B cell (primary cell): ENCODE measurements around the gene KCNC4. TPM values are rescaled to one million over a fixed set of nuclear protein-coding genes. Genes with fewer than 3 reads are reported as not detected.

Experiments used
- ATAC-seq: fragments of 200-7000 bp; cut with Tn5 transposase; one replicate; pipeline ENCODE4 v1.10.0; 2021; ENCODE audit warnings: low read depth, mild to moderate bottlenecking, moderate number of reproducible peaks, moderate library complexity
- CTCF ChIA-PET: fragments of 350-600 bp; sonication (Branson Sonifier 250); formaldehyde crosslinking; loops from one replicate; lab custom pipeline; 2021; ENCODE audit warnings: antibody characterized with exemption, inconsistent platforms; lab: Charles Lee
- POLR2A ChIA-PET: fragments of 350-600 bp; sonication (Branson Sonifier 250); formaldehyde crosslinking; loops from one replicate; lab custom pipeline; 2021; ENCODE audit warnings: antibody characterized with exemption; lab: Charles Lee
- DNase-seq: peaks from one replicate; pipeline ENCODE4 v3.0.0; 2013
- H2AFZ ChIP-seq: 2 replicates; pipeline ENCODE4 v1.6.1; 2012; ENCODE audit warnings: mild to moderate bottlenecking, low read depth, low read length; ENCODE audit not compliant: insufficient read depth, poor library complexity, severe bottlenecking
- H3K27ac ChIP-seq, 2 donors: 1 replicate in 1 of 2; 2 replicates in 1 of 2; pipeline ENCODE4 v1.5.1; 2012 to 2013; ENCODE audit warnings: low read length in 2 of 2, mild to moderate bottlenecking in 2 of 2, moderate library complexity in 1 of 2
- H3K27me3 ChIP-seq, 4 experiments: fragments of 200-600 bp in 1 of 4; sonication (generic) in 1 of 4; replicated peaks in 1 of 4; 1 replicate in 2 of 4; 2 replicates in 2 of 4; pipeline versions ENCODE4 v1.6.1 to v1.7.0; 2013 to 2016; ENCODE audit warnings: low read length in 3 of 4, mild to moderate bottlenecking in 2 of 4, mixed read lengths in 1 of 4, moderate library complexity in 1 of 4; ENCODE audit not compliant: insufficient read depth in 4 of 4, control insufficient read depth in 3 of 4; ENCODE audit errors: control extremely low read depth in 1 of 4
- H3K36me3 ChIP-seq, 2 experiments: replicated peaks in 1 of 2; 1 replicate in 1 of 2; 2 replicates in 1 of 2; pipeline versions ENCODE4 v1.6.1 to v1.7.1; 2013; ENCODE audit warnings: low read length in 1 of 2; ENCODE audit not compliant: insufficient read depth in 2 of 2, control insufficient read depth in 1 of 2; ENCODE audit errors: control extremely low read depth in 1 of 2, extremely low read depth in 1 of 2
- H3K4me1 ChIP-seq, 2 donors: fragments of 200-600 bp in 1 of 2; sonication (generic) in 1 of 2; 1 replicate in 1 of 2; 2 replicates in 1 of 2; pipeline versions ENCODE4 v1.5.1 to v1.6.1; 2013 to 2017; ENCODE audit warnings: low read length in 2 of 2; ENCODE audit not compliant: control insufficient read depth in 2 of 2, insufficient read depth in 2 of 2
- H3K4me2 ChIP-seq: replicated peaks from 2 replicates; pipeline ENCODE3; 2012; ENCODE audit warnings: mild to moderate bottlenecking, low read depth, low read length; ENCODE audit not compliant: poor library complexity, severe bottlenecking
- H3K4me3 ChIP-seq, 5 experiments: fragments of 200-600 bp in 1 of 5; sonication (generic) in 1 of 5; 1 replicate in 3 of 5; 2 replicates in 2 of 5; pipeline versions ENCODE4 v1.5.1 to v1.7.0; 2011 to 2016; ENCODE audit warnings: low read length in 4 of 5, mild to moderate bottlenecking in 4 of 5, low read depth in 2 of 5, control low read depth in 1 of 5, moderate library complexity in 1 of 5; ENCODE audit not compliant: insufficient read depth in 1 of 5; ENCODE audit errors: control extremely low read depth in 1 of 5, extremely low read depth in 1 of 5
- H3K79me2 ChIP-seq: fragments of 200-600 bp; sonication (generic); one replicate; pipeline ENCODE4 v1.6.0; 2016; ENCODE audit warnings: low read length; ENCODE audit not compliant: control insufficient read depth, insufficient read depth
- H3K9ac ChIP-seq: fragments of 200-600 bp; sonication (generic); 2 replicates; pipeline ENCODE4 v1.6.1; 2017; ENCODE audit warnings: mild to moderate bottlenecking, low read length, moderate library complexity
- H3K9me3 ChIP-seq, 3 donors: one replicate each; pipeline versions ENCODE4 v1.6.1 to v1.7.1; 2013; ENCODE audit warnings: low read length in 2 of 3; ENCODE audit not compliant: control insufficient read depth in 2 of 3, insufficient read depth in 1 of 3; ENCODE audit errors: control extremely low read depth in 1 of 3
- H4K20me1 ChIP-seq: 2 replicates; pipeline ENCODE4 v1.6.0; 2012; ENCODE audit warnings: mild to moderate bottlenecking, low read length; ENCODE audit not compliant: insufficient read depth, control insufficient read depth, poor library complexity, severe bottlenecking
- H3K27ac Mint-ChIP-seq: one replicate; pipeline ENCODE4 v1.8.0; 2021; ENCODE audit warnings: mixed read lengths
- H3K27me3 Mint-ChIP-seq: one replicate; pipeline ENCODE4 v1.8.0; 2021; ENCODE audit warnings: mixed read lengths
- H3K4me1 Mint-ChIP-seq: one replicate; pipeline ENCODE4 v1.8.0; 2021; ENCODE audit warnings: mixed read lengths
- H3K4me3 Mint-ChIP-seq: one replicate; pipeline ENCODE4 v1.8.0; 2021; ENCODE audit warnings: mixed read lengths
- H3K9me3 Mint-ChIP-seq: one replicate; pipeline ENCODE4 v1.8.0; 2022; ENCODE audit warnings: mixed read lengths; ENCODE audit not compliant: insufficient read depth
- CTCF ChIP-seq: fragments of 200-600 bp; IDR thresholded peaks from one replicate; pipeline ENCODE4 v1.8.0; 2022; ENCODE audit warnings: antibody characterized with exemption, mild to moderate bottlenecking
- EZH2 ChIP-seq: IDR thresholded peaks from 2 replicates; pipeline ENCODE4 v1.6.1; 2012; ENCODE audit warnings: borderline replicate concordance, low read depth, mild to moderate bottlenecking, moderate library complexity, low read length; ENCODE audit not compliant: insufficient read depth, poor library complexity, severe bottlenecking
- WGBS: methylation state at CpG from one replicate; pipeline ENCODE4 v1.1.5; 2013; ENCODE audit warnings: missing lambda C conversion rate; ENCODE audit not compliant: insufficient coverage; 5-methylcytosine and 5-hydroxymethylcytosine counted together
- intact Hi-C: fragments of 100-400 bp; cut with micrococcal nuclease; formaldehyde crosslinking; loops from one replicate; pipeline ENCODE4 v1.10.0; 2022
- polyA plus RNA-seq: library from polyadenylated mRNA; depleted of rRNA; stranded (reverse); fragments of >200 nt; gene quantifications from 2 replicates; pipeline ENCODE4 v1.2.3, GENCODE V29; 2012
- total RNA-seq, 2 donors: library from RNA; stranded (reverse); fragments of 120-200 nt in 1 of 2; gene quantifications; 1 replicate in 1 of 2; 2 replicates in 1 of 2; pipeline versions ENCODE4 v1.2.3 to v1.2.4, GENCODE V29; 2013 to 2022

The KCNC4 gene
- total and polyA plus RNA-seq, 2 donors (not counting 1 experiment from before 2014, with no cell fraction given) = 3.2 to 24.1 TPM

DNA sequence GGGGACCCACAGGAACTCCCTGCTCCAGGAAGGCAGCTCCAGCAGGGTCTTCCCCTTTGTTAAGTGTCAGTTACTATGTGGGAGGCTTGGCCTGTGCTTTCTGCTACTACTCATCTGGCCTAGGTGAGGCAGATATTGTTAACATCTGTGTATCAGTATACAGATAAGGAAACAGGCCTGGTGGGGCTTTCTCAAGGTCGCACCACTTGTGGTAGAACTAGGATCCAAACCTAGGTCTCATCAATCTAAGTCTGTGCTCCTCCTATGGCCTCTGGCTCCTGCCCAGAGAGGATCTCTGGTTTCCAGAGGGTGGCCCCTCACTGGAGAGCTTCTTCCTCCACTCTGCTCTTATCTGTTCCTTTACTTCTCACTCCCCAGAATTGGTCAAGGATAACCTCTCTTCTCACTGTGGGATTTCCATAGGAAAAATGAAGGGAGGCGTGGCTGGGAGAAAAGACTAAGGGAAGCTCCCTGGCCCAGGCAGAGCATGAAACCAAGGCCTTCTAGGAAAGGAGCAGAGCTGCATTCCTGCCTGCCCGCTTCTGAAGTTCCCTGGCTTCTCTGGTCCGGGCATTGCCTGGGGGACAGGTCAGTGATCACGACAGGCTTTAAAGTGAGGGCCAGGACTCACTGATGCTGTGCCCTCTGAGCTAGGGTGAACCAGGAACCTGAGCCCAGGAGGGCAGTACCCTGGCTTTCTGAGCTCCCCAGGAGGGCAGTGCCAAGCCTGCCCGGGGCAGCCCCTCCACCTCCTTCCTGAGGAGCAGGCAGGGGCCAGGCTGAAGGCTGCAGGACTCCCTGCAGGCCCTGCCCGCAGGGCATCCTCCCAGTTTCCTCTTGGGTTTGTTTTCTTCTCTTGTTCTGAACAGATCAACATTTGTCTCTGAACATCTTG is 5.8 kb downstream of the KCNC4 start:
- H3K9me3 ChIP-seq = peaks cover 0 to 4% (median 0%) of the 10 kb centered on the region in 3 donors
- H3K4me1 ChIP-seq = peaks cover 9 to 20% of the 10 kb centered on the region in 2 donors
- no peak overlapping the region for H2AFZ ChIP-seq
- TF ChIP-seq CTCF = no peak
- TF ChIP-seq EZH2 = no peak
- peaks cover 6% of the 10 kb centered on the region for H4K20me1 ChIP-seq
- CTCF ChIA-PET = interaction anchor here (1.1 to 17.5 kb wide), 7 partner anchors 9 to 280 kb away, joined by 4 to 838 read pairs (median 8); no protein-coding TSS in a partner anchor
- Mint-ChIP-seq H3K27ac (no peak overlapping the region), H3K4me3 (no peak overlapping the region), H3K4me1 (peaks cover 22% of the 10 kb centered on the region), H3K9me3 (no peaks in the 10 kb centered on the region), H3K27me3 (no peaks in the 10 kb centered on the region)
- whole genome bisulfite sequencing = 93% methylated on average over 7 of the region's 7 CpGs
- H3K36me3 ChIP-seq = no peaks in the 10 kb centered on the region
- H3K79me2 ChIP-seq = no peaks in the 10 kb centered on the region
- H3K9ac ChIP-seq = no peak overlapping the region
- H3K4me3 ChIP-seq = no peak overlapping the region
- intact Hi-C loops = no loop called here
- H3K4me2 ChIP-seq = no peak overlapping the region
- no peak for ATAC-seq
- POLR2A ChIA-PET = no interaction called here
- H3K27me3 ChIP-seq = peaks cover 0 to 7% (median 0%) of the 10 kb centered on the region in 4 experiments
- DNase-seq = no peak
- no peak overlapping the region for H3K27ac ChIP-seq

DNA sequence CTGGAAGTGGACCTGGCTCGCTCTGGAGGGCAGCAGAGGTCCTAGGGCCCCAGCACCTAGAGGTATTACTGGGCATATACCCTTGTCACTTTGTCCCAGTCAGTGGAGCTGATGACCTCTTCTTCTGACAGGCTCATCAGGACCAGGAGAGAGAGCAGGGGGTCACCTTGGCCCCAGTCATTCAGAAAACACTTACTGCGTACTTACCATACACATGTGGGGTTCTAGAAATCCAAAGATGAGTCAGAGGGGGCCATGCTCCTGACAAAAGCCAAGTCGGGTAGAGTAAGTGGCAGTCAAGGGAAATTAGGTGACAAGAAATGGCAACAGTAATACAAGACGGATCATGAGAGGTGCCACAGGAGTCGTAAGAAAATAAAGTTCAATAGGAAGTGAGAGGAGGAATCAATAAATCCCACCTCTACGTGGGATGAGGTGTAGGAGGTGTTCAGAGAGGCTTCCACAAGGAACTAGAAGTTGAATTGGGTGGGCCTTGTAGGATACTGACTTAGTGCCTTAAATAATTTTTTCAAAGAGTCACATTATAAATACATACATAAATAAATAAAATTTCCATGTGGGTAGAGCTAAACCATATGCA is 6.8 kb downstream of the KCNC4 start:
- H3K27ac Mint-ChIP-seq = no peak overlapping the region

More for the DNA sequence above, 6.8 kb downstream of the KCNC4 start:
- Mint-ChIP-seq H3K4me3 (no peak overlapping the region), H3K4me1 (peaks cover 19% of the 10 kb centered on the region), H3K27me3 (no peaks in the 10 kb centered on the region), H3K9me3 (no peaks in the 10 kb centered on the region)
- ATAC-seq (no peak), DNase-seq (no peak)
- H3K4me1 ChIP-seq = peaks cover 6 to 9% of the 10 kb centered on the region in 2 donors
- CTCF ChIA-PET = interaction anchor here (1.1 to 3.7 kb wide), 4 partner anchors 9 to 279 kb away, joined by 5 to 13 read pairs (median 7); no protein-coding TSS in a partner anchor
- H2AFZ ChIP-seq = no peak overlapping the region
- H3K9ac ChIP-seq = no peak overlapping the region
- H3K4me3 ChIP-seq = no peak overlapping the region
- H3K27ac ChIP-seq = no peak overlapping the region
- H4K20me1 ChIP-seq = peaks cover 6% of the 10 kb centered on the region
- WGBS = 74% methylated on average over 4 of the region's 6 CpGs
- intact Hi-C loops = no loop called here
- no peak overlapping the region for H3K4me2 ChIP-seq
- no peaks in the 10 kb centered on the region for H3K36me3 ChIP-seq
- POLR2A ChIA-PET = no interaction called here
- TF ChIP-seq CTCF (no peak), EZH2 (no peak)
- no peaks in the 10 kb centered on the region for H3K9me3 ChIP-seq
- H3K79me2 ChIP-seq = no peaks in the 10 kb centered on the region
- no peaks in the 10 kb centered on the region for H3K27me3 ChIP-seq
